Suprapubic skin (tissue), 4 donors: Measurements from ENCODE around the gene PKIB. TPM values are rescaled to one million over a fixed set of nuclear protein-coding genes. Genes with fewer than 3 reads are reported as not detected.

Experiments
- DNase-seq, 2 donors: peaks; one replicate each; pipeline ENCODE4 v3.0.0-alpha.2; 2019; ENCODE audit warnings: low spot score in 2 of 2
- H3K27ac ChIP-seq: fragments of 200-600 bp; sonication (generic); one replicate; pipeline ENCODE4 v1.5.1; 2019
- H3K27me3 ChIP-seq: fragments of 200-600 bp; sonication (generic); one replicate; pipeline ENCODE4 v1.5.1; 2019
- H3K36me3 ChIP-seq: fragments of 200-600 bp; sonication (generic); one replicate; pipeline ENCODE4 v1.5.1; 2019
- H3K4me1 ChIP-seq: fragments of 200-600 bp; sonication (generic); one replicate; pipeline ENCODE4 v1.5.1; 2019
- H3K4me3 ChIP-seq: fragments of 200-600 bp; sonication (generic); one replicate; pipeline ENCODE4 v1.5.1; 2019; ENCODE audit warnings: mild to moderate bottlenecking
- H3K9me3 ChIP-seq: fragments of 200-600 bp; sonication (generic); one replicate; pipeline ENCODE4 v1.5.1; 2019
- CTCF ChIP-seq, 2 donors: fragments of 200-600 bp in 1 of 2; fragments of 450-650 bp in 1 of 2; sonication (generic) in 1 of 2; IDR thresholded peaks; one replicate each; pipeline ENCODE4 v1.5.1; 2016 to 2019; ENCODE audit warnings: antibody characterized with exemption in 2 of 2, mild to moderate bottlenecking in 1 of 2, moderate library complexity in 1 of 2
- EP300 ChIP-seq: sonication (generic); formaldehyde crosslinking; IDR thresholded peaks from one replicate; pipeline ENCODE4 v1.6.1; 2017; ENCODE audit warnings: antibody characterized with exemption
- POLR2A ChIP-seq, 2 donors: fragments of 450-650 bp; IDR thresholded peaks; one replicate each; pipeline ENCODE4 v1.6.1; 2017; ENCODE audit warnings: antibody characterized with exemption in 2 of 2, mild to moderate bottlenecking in 2 of 2, moderate library complexity in 2 of 2
- POLR2AphosphoS5 ChIP-seq, 3 donors: sonication (generic); formaldehyde crosslinking; IDR thresholded peaks; one replicate each; pipeline ENCODE4 v1.6.1; 2017; ENCODE audit warnings: antibody characterized with exemption in 3 of 3
- WGBS: methylation state at CpG from one replicate; pipeline ENCODE4 v1.1.5; 2018; 5-methylcytosine and 5-hydroxymethylcytosine counted together
- total RNA-seq, 4 donors: library from RNA; depleted of rRNA; stranded (reverse); fragments of >200 nt; gene quantifications; one replicate each; pipeline ENCODE4 v1.1.0, GENCODE V29; 2016

PKIB gene
- total RNA-seq, 4 donors from 2014 or later = 6.4 to 12.0 (median 8.2) TPM

DNA sequence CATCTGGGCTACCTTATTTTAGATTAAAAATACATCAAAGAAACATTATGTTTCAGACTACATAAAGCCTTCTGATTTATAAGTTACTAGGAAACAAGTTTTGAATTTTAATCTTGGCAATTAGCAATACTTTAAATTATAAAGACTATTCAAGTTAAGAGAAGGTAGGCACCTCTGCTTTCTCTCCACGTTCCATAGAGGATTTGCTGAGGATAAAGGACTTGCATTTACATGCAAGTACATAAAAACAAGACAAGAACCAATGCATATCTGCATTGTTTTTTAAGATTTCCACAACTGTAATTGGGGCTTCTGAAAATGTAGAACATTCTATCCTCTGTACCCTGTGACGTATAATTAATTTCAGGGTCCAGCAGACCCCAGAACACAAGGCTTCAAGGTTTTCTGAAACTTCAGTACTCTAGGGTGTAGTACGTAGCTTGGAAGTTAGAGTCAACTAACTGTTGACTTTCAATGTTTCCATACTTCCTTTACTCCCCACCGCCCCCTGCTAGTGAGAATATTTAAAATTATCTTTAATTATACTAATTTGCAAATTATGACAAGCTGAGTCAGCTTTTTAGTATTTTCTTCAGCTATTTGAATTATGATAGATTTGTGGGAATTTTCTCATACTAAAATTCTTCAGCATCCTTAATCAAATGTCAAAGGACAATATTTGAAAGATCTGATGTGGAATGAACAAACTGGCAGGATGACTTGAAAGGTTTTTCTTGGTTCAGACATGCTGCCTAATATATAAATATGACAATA lies 82.8 kb downstream of the PKIB start:
- no peak for DNase-seq
- 86% methylated on average over 4 of the region's 4 CpGs for WGBS
- Histone ChIP-seq H3K27me3 (no peaks in the 10 kb centered on the region), H3K4me3 (no peak overlapping the region), H3K4me1 (no peaks in the 10 kb centered on the region), H3K27ac (no peak overlapping the region), H3K36me3 (no peaks in the 10 kb centered on the region), H3K9me3 (no peaks in the 10 kb centered on the region)
- TF ChIP-seq POLR2AphosphoS5 (IDR thresholded peaks at IDR 0.05) = no peak
- no peak for TF ChIP-seq POLR2A (IDR thresholded peaks at IDR 0.05)
- no peak for TF ChIP-seq EP300
- TF ChIP-seq CTCF (IDR thresholded peaks at IDR 0.05) = no peak

GRCh38 chr6:122694075-122694474 lies 83.9 kb downstream of the PKIB start:
- H3K9me3 ChIP-seq = no peaks in the 10 kb centered on the region
- no peaks in the 10 kb centered on the region for H3K36me3 ChIP-seq
- TF ChIP-seq CTCF (IDR thresholded peaks at IDR 0.05) = no peak
- TF ChIP-seq EP300 = no peak
- no peak for TF ChIP-seq POLR2A (IDR thresholded peaks at IDR 0.05)
- no peak for TF ChIP-seq POLR2AphosphoS5 (IDR thresholded peaks at IDR 0.05)
- H3K27me3 ChIP-seq = no peaks in the 10 kb centered on the region
- H3K27ac ChIP-seq = no peak overlapping the region
- 80% methylated on average over 1 of the region's 1 CpG for WGBS
- H3K4me1 ChIP-seq = no peaks in the 10 kb centered on the region
- no peak overlapping the region for H3K4me3 ChIP-seq
- no peak for DNase-seq

DNA sequence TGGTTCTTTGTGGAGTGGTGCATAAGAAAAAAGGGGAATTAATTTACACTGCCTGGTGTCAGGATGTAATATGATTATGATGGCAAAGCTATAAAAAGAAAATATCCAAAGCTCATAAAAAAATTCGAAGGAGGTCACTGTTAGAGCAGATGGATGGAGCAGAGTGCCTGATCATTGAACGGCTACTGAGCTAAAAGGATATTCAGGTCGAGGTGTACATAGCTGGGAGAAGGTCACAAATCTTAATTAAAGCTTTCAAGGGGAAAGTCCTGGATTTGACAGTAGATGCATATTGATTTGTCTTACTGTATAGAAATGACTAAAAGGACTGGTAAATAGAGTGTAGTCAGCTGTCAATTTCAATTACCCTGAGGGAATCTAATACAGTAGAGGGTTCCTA lies 84.4 kb downstream of the PKIB start:
- H3K27me3 ChIP-seq = no peaks in the 10 kb centered on the region

GRCh38 chr6:122695188-122695587 lies 85.0 kb downstream of the PKIB start:
- Histone ChIP-seq H3K27me3 (no peaks in the 10 kb centered on the region), H3K9me3 (no peaks in the 10 kb centered on the region), H3K4me1 (no peaks in the 10 kb centered on the region), H3K4me3 (no peak overlapping the region), H3K36me3 (no peaks in the 10 kb centered on the region), H3K27ac (no peak overlapping the region)
- no peak for DNase-seq
- 96% methylated on average over 3 of the region's 3 CpGs for WGBS
- TF ChIP-seq CTCF (IDR thresholded peaks at IDR 0.05) (no peak), POLR2AphosphoS5 (IDR thresholded peaks at IDR 0.05) (no peak), POLR2A (IDR thresholded peaks at IDR 0.05) (no peak), EP300 (no peak)

More for the DNA sequence above, 84.4 kb downstream of the PKIB start:
- Histone ChIP-seq H3K4me1 (no peaks in the 10 kb centered on the region), H3K4me3 (no peak overlapping the region), H3K36me3 (no peaks in the 10 kb centered on the region), H3K9me3 (no peaks in the 10 kb centered on the region), H3K27ac (no peak overlapping the region)
- 62% methylated on average over 3 of the region's 3 CpGs for WGBS
- no peak for DNase-seq
- TF ChIP-seq EP300 (no peak), POLR2A (IDR thresholded peaks at IDR 0.05) (no peak), CTCF (IDR thresholded peaks at IDR 0.05) (no peak), POLR2AphosphoS5 (IDR thresholded peaks at IDR 0.05) (no peak)

- H3K27me3 ChIP-seq = no peaks in the 10 kb centered on the region
- H3K4me3 ChIP-seq = no peak overlapping the region
- no peak for DNase-seq
Observed at GRCh38 chr6:122696079-122696478, 85.9 kb downstream of the PKIB start.

More at GRCh38 chr6:122696079-122696478, 85.9 kb downstream of the PKIB start:
- H3K36me3 ChIP-seq = no peaks in the 10 kb centered on the region
- no peaks in the 10 kb centered on the region for H3K9me3 ChIP-seq
- TF ChIP-seq EP300 = no peak
- TF ChIP-seq POLR2AphosphoS5 (IDR thresholded peaks at IDR 0.05) = no peak
- TF ChIP-seq POLR2A (IDR thresholded peaks at IDR 0.05) = no peak
- no peak for TF ChIP-seq CTCF (IDR thresholded peaks at IDR 0.05)
- no peaks in the 10 kb centered on the region for H3K4me1 ChIP-seq
- H3K27ac ChIP-seq = no peak overlapping the region
- WGBS = 41% methylated on average over 2 of the region's 2 CpGs
